Measurements from ENCODE around the gene ACP3.
A peak's percentile ranks its signal among the peaks of the same experiment; 100 is the strongest.

Gene ACP3

DNA sequence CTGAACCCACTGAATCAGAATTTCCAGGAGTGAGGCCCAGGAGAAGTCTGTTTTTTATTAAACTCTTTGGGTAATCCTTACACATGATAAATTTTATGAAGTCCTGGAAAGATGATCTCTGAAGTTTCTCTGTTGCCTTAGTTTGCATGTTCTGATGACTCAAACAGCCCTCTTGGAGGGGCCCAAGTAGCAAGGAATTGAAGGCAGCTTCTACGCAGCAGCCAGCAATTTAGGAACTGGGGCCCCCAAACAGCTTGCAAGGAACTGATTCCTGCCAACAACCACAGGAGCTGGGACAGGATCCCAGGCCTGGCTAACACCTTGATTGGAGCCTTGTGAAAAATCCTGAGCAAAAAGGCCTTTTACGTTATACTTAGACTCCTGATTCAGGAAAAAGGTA, 5.4 kb upstream of the ACP3 start:
- TF ChIP-seq CTCF (conservative IDR thresholded peaks at IDR 0.05; ENCODE audit: control insufficient read depth, insufficient read depth, low read depth, low read length): no peak
- no peak overlapping the region for H3K4me3 ChIP-seq (ENCODE audit: control insufficient read depth, low read depth, low read length)
- peak; percentile 70 for DNase-seq (ENCODE audit: low read depth)

DNA sequence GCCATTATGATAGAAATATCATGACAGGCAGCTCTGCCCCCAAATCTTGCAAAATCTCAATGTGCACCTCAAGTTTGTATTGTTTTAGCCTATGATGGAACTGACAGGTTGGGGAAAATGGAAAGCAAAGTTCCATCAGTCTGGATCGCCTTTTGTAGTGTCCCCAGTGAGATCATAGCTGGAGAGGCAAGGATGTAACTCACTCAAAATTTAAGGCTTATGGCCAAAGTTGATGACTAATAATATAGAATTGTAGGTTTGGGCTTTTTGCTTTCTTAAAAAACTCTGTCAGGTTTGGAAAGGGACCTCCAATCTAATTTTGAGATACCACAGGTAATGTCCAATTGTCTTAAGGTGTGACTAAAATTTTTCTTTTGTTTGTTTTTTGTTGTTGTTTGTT, 1.4 kb upstream of the ACP3 start:
- peak; percentile 56 for DNase-seq (ENCODE audit: low read depth)

GRCh38 chr3:132318451-132318850, 1.2 kb downstream of the ACP3 start:
- no peak for TF ChIP-seq CTCF (conservative IDR thresholded peaks at IDR 0.05; ENCODE audit: control insufficient read depth, insufficient read depth, low read depth, low read length)
- peak overlapping the region; percentile 14 for H3K4me3 ChIP-seq (ENCODE audit: control insufficient read depth, low read depth, low read length)
- DNase-seq (ENCODE audit: low read depth): peak; percentile 83

More for the DNA sequence above, 1.4 kb upstream of the ACP3 start:
- TF ChIP-seq CTCF (conservative IDR thresholded peaks at IDR 0.05; ENCODE audit: control insufficient read depth, insufficient read depth, low read depth, low read length): no peak
- H3K4me3 ChIP-seq (ENCODE audit: control insufficient read depth, low read depth, low read length): no peak overlapping the region

DNA sequence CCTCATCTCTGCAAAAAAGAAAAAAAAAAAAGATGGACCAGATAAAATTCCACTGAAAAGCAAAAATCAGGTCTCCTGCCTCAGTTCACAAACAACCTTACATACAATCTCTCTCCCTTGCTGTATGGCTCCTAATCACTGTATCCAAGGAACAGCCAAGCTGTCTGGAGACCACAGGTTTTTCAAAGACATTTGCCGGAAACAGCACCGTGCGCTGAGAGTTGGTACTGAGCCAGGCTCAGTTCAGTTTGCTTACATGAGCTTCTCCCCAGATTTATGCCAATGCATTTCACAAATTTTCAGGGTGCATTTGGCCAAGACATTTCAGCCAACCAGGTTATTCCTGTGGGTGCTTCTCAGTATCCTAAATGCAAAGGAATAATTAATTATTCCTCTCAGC, 4.1 kb downstream of the ACP3 start:
- TF ChIP-seq CTCF (conservative IDR thresholded peaks at IDR 0.05; ENCODE audit: control insufficient read depth, insufficient read depth, low read depth, low read length): no peak
- DNase-seq (ENCODE audit: low read depth): no peak
- H3K4me3 ChIP-seq (ENCODE audit: control insufficient read depth, low read depth, low read length): no peak overlapping the region

GRCh38 chr3:132325103-132325606, 7.9 kb downstream of the ACP3 start:
- TF ChIP-seq CTCF (conservative IDR thresholded peaks at IDR 0.05; ENCODE audit: control insufficient read depth, insufficient read depth, low read depth, low read length): no peak
- no peak for DNase-seq (ENCODE audit: low read depth)

DNA sequence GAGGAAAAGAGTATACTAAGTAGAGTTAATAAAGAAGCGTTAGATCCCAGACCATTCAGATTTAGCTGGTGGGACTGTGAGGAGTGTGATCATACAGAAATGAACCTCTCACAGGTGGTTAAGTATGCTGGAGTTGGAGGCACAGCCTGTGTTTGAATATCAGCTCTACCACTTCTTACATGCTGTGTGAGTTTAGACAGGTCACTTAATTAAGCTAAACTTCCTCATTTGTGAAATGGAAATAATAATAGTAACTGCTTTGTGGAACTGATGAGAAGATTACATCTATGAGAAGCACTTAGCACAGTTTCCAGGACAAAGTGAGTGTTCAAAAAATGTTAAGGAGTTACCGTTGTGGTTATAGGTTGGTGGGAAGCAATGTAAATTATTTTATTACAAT, 8.4 kb downstream of the ACP3 start:
- DNase-seq (ENCODE audit: low read depth): no peak
- no peak for TF ChIP-seq CTCF (conservative IDR thresholded peaks at IDR 0.05; ENCODE audit: control insufficient read depth, insufficient read depth, low read depth, low read length)
- no peak overlapping the region for H3K4me3 ChIP-seq (ENCODE audit: control insufficient read depth, low read depth, low read length)

More at GRCh38 chr3:132325103-132325606, 7.9 kb downstream of the ACP3 start:
- H3K4me3 ChIP-seq (ENCODE audit: control insufficient read depth, low read depth, low read length): no peak overlapping the region

GRCh38 chr3:132326251-132326650, 9.0 kb downstream of the ACP3 start:
- DNase-seq (ENCODE audit: low read depth): no peak
- no peak for TF ChIP-seq CTCF (conservative IDR thresholded peaks at IDR 0.05; ENCODE audit: control insufficient read depth, insufficient read depth, low read depth, low read length)
- no peak overlapping the region for H3K4me3 ChIP-seq (ENCODE audit: control insufficient read depth, low read depth, low read length)
